ENCODE results near the gene USH2A.

DNA sequence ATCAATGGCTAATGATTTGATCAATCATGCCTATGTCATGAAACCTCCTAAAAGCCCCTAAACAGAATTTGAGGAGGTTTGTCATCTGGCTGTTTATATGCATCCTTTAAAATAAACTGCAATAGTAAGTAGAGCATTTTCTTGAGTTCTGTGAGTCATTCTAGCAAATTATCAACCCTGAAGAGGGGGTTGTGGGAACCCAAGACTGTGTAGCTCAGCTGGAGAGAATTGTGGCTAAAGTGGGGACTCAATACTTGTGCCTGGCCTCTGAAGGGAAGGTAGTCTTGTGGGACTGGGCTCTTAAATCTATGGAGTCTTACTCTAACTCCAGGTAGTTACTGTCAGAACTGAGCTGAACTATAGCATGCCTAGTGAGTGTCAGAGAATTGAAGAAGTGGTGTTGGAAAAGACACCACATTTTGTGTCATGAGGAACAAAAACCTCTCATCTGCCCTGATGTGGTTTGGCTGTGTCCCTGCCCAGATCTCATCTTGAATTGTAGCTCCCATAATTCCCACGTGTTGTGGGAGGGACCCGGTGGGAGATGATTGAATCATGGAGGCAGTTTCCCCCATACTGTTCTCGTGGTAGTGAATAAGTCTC lies 402.4 kb downstream of the USH2A start:
- TF ChIP-seq, protein P1, sequence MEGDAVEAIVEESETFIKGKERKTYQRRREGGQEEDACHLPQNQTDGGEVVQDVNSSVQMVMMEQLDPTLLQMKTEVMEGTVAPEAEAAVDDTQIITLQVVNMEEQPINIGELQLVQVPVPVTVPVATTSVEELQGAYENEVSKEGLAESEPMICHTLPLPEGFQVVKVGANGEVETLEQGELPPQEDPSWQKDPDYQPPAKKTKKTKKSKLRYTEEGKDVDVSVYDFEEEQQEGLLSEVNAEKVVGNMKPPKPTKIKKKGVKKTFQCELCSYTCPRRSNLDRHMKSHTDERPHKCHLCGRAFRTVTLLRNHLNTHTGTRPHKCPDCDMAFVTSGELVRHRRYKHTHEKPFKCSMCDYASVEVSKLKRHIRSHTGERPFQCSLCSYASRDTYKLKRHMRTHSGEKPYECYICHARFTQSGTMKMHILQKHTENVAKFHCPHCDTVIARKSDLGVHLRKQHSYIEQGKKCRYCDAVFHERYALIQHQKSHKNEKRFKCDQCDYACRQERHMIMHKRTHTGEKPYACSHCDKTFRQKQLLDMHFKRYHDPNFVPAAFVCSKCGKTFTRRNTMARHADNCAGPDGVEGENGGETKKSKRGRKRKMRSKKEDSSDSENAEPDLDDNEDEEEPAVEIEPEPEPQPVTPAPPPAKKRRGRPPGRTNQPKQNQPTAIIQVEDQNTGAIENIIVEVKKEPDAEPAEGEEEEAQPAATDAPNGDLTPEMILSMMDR (IDR thresholded peaks at IDR 0.05): no peak
- no peak for TF ChIP-seq POLR2A (IDR thresholded peaks at IDR 0.05)

All from testis (tissue), 2 donors.